ENCODE measurements around the gene CDH13.

The CDH13 gene

DNA sequence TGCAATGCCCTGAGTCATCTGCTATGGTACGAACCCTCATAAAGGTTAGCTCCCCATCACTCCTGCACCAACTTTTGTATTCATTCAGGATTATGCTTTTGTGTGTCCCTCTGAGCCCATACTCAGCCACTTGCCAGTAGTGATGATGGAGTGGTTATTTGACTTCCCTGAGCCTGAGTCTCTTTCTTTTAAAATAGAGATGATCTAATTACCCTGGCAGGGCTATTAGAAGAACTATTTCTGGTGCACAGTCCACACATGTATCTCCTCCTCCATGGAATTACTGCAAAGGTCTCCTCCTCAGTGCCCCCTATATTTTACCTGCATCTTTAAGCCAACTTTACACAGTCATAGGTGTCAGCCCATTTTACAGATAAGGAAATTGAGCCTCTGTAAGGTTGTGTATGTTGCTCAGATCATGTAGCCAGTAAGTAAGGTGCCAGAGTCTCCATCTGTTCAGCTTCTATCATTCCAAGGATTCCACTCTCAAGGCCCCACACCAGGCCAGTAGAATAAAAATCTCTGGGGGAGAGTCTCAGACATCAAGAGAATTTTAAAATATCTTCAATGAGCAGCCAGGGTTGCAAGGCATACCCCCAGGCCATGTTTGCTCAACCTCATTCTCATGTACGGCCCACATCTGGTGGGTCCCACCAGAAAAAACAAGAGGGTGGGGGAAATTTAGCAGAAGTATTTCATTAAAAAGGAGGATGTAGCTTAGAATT, 847.3 kb downstream of the CDH13 start:
- Histone ChIP-seq H3K4me3 (replicated peaks; ENCODE audit: insufficient read depth, low read length) (no peak overlapping the region), H3K27ac (replicated peaks) (no peak overlapping the region), H3K27me3 (ENCODE audit: insufficient read depth, poor library complexity, severe bottlenecking) (peaks cover 2% of the 10 kb centered on the region)
- no peak for DNase-seq (ENCODE audit: low read depth in 1 of 2, low spot score in 1 of 2)
- no peak for TF ChIP-seq GABPA (IDR thresholded peaks at IDR 0.05; ENCODE audit: low read depth)
- TF ChIP-seq, protein P1, sequence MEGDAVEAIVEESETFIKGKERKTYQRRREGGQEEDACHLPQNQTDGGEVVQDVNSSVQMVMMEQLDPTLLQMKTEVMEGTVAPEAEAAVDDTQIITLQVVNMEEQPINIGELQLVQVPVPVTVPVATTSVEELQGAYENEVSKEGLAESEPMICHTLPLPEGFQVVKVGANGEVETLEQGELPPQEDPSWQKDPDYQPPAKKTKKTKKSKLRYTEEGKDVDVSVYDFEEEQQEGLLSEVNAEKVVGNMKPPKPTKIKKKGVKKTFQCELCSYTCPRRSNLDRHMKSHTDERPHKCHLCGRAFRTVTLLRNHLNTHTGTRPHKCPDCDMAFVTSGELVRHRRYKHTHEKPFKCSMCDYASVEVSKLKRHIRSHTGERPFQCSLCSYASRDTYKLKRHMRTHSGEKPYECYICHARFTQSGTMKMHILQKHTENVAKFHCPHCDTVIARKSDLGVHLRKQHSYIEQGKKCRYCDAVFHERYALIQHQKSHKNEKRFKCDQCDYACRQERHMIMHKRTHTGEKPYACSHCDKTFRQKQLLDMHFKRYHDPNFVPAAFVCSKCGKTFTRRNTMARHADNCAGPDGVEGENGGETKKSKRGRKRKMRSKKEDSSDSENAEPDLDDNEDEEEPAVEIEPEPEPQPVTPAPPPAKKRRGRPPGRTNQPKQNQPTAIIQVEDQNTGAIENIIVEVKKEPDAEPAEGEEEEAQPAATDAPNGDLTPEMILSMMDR (IDR thresholded peaks at IDR 0.05; ENCODE audit: insufficient read depth, low read length), result no peak
- TF ChIP-seq POLR2AphosphoS5 (IDR thresholded peaks at IDR 0.05; ENCODE audit: low read depth), result no peak
- TF ChIP-seq, protein P2, sequence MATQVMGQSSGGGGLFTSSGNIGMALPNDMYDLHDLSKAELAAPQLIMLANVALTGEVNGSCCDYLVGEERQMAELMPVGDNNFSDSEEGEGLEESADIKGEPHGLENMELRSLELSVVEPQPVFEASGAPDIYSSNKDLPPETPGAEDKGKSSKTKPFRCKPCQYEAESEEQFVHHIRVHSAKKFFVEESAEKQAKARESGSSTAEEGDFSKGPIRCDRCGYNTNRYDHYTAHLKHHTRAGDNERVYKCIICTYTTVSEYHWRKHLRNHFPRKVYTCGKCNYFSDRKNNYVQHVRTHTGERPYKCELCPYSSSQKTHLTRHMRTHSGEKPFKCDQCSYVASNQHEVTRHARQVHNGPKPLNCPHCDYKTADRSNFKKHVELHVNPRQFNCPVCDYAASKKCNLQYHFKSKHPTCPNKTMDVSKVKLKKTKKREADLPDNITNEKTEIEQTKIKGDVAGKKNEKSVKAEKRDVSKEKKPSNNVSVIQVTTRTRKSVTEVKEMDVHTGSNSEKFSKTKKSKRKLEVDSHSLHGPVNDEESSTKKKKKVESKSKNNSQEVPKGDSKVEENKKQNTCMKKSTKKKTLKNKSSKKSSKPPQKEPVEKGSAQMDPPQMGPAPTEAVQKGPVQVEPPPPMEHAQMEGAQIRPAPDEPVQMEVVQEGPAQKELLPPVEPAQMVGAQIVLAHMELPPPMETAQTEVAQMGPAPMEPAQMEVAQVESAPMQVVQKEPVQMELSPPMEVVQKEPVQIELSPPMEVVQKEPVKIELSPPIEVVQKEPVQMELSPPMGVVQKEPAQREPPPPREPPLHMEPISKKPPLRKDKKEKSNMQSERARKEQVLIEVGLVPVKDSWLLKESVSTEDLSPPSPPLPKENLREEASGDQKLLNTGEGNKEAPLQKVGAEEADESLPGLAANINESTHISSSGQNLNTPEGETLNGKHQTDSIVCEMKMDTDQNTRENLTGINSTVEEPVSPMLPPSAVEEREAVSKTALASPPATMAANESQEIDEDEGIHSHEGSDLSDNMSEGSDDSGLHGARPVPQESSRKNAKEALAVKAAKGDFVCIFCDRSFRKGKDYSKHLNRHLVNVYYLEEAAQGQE (IDR thresholded peaks at IDR 0.05; ENCODE audit: insufficient replicate concordance, low read depth), result no peak
- TF ChIP-seq SPI1 (IDR thresholded peaks at IDR 0.05; ENCODE audit: borderline replicate concordance, low read depth), result no peak

DNA sequence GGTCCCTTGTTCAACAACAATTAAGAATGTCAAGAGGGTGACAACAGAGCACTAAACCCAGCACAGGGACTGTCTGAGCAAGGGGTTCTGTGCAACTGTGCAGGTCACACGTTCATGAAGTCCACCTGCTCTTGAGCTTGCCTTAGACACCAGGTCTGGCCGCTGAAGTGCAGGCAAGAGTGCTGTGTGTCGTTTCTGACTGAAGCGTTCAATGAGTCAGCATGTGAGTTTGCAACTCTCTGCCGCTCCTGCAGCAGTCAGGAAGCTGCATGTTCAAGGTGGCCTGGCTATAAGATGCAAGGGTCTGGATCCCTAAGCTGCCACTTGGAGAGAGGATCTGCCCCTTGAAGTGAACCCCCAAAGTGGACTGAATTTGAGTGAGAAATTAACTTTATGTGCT, 848.3 kb downstream of the CDH13 start:
- DNase-seq (ENCODE audit: low read depth in 1 of 2, low spot score in 1 of 2), result no peak
- TF ChIP-seq, protein P2 (IDR thresholded peaks at IDR 0.05; ENCODE audit: insufficient replicate concordance, low read depth), result no peak
- TF ChIP-seq GABPA (IDR thresholded peaks at IDR 0.05; ENCODE audit: low read depth), result no peak
- TF ChIP-seq, protein P1 (IDR thresholded peaks at IDR 0.05; ENCODE audit: insufficient read depth, low read length), result no peak
- no peak for TF ChIP-seq POLR2AphosphoS5 (IDR thresholded peaks at IDR 0.05; ENCODE audit: low read depth)
- Histone ChIP-seq H3K4me3 (replicated peaks; ENCODE audit: insufficient read depth, low read length) (no peak overlapping the region), H3K27me3 (ENCODE audit: insufficient read depth, poor library complexity, severe bottlenecking) (peaks cover 2% of the 10 kb centered on the region), H3K27ac (replicated peaks) (no peak overlapping the region)

- Histone ChIP-seq H3K27ac (replicated peaks) (no peak overlapping the region), H3K27me3 (ENCODE audit: insufficient read depth, poor library complexity, severe bottlenecking) (no peaks in the 10 kb centered on the region), H3K4me3 (replicated peaks; ENCODE audit: insufficient read depth, low read length) (no peak overlapping the region)
- no peak for DNase-seq (ENCODE audit: low read depth in 1 of 2, low spot score in 1 of 2)
- TF ChIP-seq, protein P1 (IDR thresholded peaks at IDR 0.05; ENCODE audit: insufficient read depth, low read length), result no peak
- TF ChIP-seq SPI1 (IDR thresholded peaks at IDR 0.05; ENCODE audit: borderline replicate concordance, low read depth) (no peak), GABPA (IDR thresholded peaks at IDR 0.05; ENCODE audit: low read depth) (no peak), POLR2AphosphoS5 (IDR thresholded peaks at IDR 0.05; ENCODE audit: low read depth) (no peak)
- TF ChIP-seq, protein P2 (IDR thresholded peaks at IDR 0.05; ENCODE audit: insufficient replicate concordance, low read depth), result no peak
Observed at GRCh38 chr16:83481589-83481988, 854.8 kb downstream of the CDH13 start.
